Coronary artery (tissue), 2 donors: ENCODE results near the gene MAGI2.

Source experiments
- DNase-seq: peaks from one replicate; pipeline ENCODE4 v3.0.0-alpha.2; 2017; ENCODE audit warnings: low spot score
- H3K27ac ChIP-seq, 2 donors: fragments of 200-600 bp; sonication (generic); one replicate each; pipeline ENCODE4 v1.5.1; 2016 to 2019
- H3K4me3 ChIP-seq: fragments of 200-600 bp; sonication (generic); 2 replicates; pipeline ENCODE4 v1.5.1; 2016; ENCODE audit warnings: mild to moderate bottlenecking, moderate library complexity
- TF ChIP-seq, protein P1 (sequence below): fragments of 200-600 bp; sonication (generic); IDR thresholded peaks from one replicate; pipeline ENCODE4 v1.5.1; 2019; ENCODE audit warnings: antibody characterized with exemption

MAGI2 gene

DNA sequence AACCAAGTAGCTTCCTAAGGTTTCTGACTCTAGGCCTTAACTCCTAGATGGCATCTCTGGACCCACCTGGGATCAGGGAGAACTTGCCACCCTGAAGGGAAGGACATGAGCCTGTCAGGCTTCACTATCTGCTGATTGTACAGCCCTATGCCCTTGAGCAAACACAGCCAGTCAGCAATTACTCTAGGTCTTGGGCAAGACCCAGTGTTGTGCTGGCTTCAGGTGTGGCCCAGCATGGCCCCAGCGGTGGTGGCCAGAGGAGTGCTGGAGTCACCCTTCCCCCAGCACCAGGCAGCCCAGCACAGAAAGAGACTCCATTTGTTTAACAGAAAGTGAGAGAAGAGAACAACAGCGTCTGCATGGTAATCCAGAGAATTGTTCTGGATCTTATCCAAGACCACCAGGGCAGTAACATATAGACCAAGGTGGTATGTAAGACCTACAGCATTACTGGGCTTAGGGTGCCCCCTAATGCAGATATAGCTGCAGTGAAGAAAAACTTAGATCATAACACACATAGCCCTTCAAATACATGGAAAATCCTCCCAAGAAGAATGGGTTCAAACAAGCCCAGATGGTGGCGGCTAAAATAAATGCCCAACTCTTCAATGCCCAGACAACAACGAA is 207.7 kb downstream of the MAGI2 start:
- TF ChIP-seq, protein P1, sequence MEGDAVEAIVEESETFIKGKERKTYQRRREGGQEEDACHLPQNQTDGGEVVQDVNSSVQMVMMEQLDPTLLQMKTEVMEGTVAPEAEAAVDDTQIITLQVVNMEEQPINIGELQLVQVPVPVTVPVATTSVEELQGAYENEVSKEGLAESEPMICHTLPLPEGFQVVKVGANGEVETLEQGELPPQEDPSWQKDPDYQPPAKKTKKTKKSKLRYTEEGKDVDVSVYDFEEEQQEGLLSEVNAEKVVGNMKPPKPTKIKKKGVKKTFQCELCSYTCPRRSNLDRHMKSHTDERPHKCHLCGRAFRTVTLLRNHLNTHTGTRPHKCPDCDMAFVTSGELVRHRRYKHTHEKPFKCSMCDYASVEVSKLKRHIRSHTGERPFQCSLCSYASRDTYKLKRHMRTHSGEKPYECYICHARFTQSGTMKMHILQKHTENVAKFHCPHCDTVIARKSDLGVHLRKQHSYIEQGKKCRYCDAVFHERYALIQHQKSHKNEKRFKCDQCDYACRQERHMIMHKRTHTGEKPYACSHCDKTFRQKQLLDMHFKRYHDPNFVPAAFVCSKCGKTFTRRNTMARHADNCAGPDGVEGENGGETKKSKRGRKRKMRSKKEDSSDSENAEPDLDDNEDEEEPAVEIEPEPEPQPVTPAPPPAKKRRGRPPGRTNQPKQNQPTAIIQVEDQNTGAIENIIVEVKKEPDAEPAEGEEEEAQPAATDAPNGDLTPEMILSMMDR, result no peak
- no peak overlapping the region for H3K4me3 ChIP-seq
- H3K27ac ChIP-seq, result no peak overlapping the region
- no peak for DNase-seq

DNA sequence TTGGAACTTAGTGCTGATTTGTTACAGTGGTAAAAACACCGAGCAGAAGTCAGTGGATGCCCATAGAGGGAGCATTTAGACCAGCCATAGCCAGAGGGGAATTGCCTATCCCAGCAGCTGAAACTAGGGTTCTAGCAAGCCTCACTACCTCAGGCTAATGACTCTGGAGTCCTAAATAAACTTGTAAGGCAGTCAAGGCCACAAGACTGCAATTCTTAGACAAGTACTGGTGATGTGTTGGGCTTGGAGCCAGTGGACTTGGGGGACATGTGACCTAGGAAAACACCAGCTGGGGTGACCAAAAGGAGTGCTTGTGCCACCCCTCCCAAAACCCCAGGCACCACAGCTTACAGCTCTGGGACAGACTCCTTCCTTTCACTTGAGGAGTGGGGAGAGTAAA is 209.0 kb downstream of the MAGI2 start:
- no peak overlapping the region for H3K27ac ChIP-seq
- no peak overlapping the region for H3K4me3 ChIP-seq
- DNase-seq, result no peak
- TF ChIP-seq, protein P1, result no peak

DNA sequence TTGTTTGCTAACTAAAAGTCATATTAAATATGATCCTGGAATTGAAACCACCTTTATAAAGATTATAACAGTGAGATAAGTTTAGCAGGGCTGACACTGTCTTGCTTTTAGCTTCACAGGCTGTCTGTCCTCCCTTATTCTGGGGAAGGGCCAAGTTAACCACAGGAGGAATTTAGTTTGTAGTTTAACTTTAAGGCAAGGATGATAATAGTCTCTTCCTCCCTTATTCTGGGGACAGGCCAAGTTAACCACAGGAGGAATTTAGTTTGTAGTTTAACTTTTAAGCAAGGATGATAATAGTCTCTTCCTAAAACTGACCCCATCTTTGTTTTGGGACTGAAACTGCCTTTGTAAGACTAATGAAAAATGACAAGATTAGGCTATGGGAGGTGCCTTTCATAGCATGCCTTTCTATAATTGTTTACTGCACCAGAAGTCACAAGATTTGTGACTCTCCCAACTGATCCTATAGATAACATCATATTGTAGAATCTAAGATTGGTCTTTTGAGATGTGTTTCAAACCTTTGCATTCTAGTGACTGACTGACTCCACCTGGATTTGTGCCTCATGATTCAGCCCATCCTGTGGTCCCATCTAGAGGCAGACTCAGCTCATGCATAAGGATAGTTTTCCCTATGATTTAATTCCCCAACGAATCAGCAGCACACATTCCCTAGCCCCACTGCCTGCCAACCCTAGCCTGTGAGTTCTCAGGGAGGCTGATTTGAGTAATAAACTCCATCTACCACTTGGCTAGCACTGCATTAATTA is 212.0 kb downstream of the MAGI2 start:
- Histone ChIP-seq H3K4me3 (no peak overlapping the region), H3K27ac (no peak overlapping the region)
- TF ChIP-seq, protein P1, result no peak
- DNase-seq, result no peak

DNA sequence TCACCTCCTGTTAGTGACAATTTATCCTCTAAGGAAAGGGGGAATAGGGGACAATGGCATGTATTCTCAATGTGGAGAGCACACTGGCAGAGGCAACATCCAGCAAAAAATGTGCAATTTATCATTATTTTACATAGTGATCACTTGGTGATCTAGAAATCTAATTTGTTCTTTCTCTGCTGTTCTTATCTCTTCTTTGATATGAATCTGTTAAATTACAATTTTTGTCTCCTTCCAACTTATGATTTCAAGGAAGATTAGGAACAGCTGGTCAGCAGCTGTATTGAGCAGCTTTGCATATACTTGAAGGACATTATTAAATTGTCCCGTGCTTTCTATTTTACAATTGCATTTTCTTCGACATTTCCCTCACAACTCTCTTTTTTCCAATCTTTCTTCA is 213.1 kb downstream of the MAGI2 start:
- Histone ChIP-seq H3K27ac (no peak overlapping the region), H3K4me3 (no peak overlapping the region)
- no peak for DNase-seq
- TF ChIP-seq, protein P1, result no peak

DNA sequence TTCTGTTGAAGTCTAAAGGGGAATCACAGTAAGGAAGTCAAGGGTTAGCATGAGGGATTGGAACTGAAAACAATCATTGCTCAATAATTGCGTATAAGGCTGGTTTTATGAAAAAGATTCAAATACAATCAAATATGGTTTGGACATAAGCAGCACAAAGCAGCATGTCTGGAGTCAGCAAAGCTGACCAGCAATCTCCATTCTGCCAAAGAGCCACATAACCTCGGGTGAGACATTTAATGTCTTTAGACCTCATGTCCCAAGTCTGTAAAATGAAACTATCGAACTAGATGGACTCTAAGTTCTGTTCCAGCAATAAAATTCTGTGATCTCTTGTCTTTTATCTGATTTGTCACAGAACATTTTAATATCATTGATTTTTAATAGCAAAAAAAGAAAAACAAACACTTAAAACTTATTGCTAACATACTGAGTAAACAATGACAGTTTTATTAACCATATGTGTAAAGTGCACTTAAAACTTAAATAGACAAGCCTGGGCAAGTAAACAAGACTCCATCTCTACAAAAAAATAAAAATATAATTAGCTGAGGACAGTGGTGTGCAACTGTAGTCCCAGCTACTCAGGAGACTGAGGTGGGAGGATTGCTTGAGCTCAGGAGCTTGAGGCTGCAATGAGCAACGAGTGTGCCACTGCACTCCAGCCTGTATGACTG is 217.0 kb downstream of the MAGI2 start:
- DNase-seq, result no peak
- Histone ChIP-seq H3K27ac (no peak overlapping the region), H3K4me3 (no peak overlapping the region)
- TF ChIP-seq, protein P1, result no peak

DNA sequence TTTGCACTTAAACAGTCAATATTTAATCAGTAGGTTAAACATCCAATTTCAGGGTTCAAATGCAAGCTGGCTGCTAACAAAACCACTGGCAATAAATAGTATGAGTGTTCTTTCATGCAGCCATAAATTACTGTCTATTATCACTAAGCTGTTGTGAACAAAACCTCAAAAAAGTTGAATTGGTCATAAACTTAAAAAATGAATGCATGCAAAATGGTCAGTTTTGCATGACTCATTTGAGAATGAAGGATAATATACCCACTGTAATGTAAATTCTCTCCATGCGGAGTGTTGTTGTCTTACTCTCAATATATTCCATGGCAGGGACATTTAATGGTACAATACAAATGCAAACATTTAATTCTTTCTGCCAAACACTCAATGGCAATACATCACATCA is 226.4 kb downstream of the MAGI2 start:
- TF ChIP-seq, protein P1, result no peak
- Histone ChIP-seq H3K4me3 (no peak overlapping the region), H3K27ac (no peak overlapping the region)
- DNase-seq, result no peak
